Renal cortical epithelial cell (primary cell): ENCODE data around the gene PAQR3. TPM values are rescaled to one million over a fixed set of nuclear protein-coding genes. Genes with fewer than 3 reads are reported as not detected.
"Not testable (repeated sequence)": the region's sequence is repeated elsewhere in the genome, so short reads cannot be mapped to it uniquely, and the experiment has no call there.

Experiments used
- DNase-seq: peaks from one replicate; pipeline ENCODE4 v3.0.0-alpha.2; 2011; ENCODE audit warnings: low read depth
- total RNA-seq: library from RNA; depleted of rRNA; stranded (reverse); fragments of >200 nt; gene quantifications from 2 replicates; pipeline ENCODE4 v1.2.3, GENCODE V29; 2014

The PAQR3 gene
- total RNA-seq, 1 donor from 2014 or later, result 23.0 TPM

DNA sequence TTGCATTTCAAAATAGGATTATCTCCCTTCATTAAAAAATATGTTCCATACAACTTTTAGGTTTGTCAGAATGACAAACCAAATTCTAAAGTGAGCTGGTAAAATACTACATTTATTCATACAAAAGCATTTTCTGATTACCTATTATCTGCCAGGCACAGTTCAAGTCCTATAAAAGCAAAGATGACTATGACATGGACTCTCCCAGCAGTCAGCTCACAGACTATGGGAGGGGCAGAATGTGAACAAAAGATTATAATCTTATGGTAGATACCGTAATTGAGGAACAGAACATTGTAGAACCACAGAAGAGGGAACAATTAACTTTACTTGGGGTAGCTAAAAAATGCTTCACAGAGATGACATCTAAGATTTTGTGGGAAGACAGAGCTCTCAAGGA is 12.4 kb downstream of the PAQR3 start:
- DNase-seq, result no peak

DNA sequence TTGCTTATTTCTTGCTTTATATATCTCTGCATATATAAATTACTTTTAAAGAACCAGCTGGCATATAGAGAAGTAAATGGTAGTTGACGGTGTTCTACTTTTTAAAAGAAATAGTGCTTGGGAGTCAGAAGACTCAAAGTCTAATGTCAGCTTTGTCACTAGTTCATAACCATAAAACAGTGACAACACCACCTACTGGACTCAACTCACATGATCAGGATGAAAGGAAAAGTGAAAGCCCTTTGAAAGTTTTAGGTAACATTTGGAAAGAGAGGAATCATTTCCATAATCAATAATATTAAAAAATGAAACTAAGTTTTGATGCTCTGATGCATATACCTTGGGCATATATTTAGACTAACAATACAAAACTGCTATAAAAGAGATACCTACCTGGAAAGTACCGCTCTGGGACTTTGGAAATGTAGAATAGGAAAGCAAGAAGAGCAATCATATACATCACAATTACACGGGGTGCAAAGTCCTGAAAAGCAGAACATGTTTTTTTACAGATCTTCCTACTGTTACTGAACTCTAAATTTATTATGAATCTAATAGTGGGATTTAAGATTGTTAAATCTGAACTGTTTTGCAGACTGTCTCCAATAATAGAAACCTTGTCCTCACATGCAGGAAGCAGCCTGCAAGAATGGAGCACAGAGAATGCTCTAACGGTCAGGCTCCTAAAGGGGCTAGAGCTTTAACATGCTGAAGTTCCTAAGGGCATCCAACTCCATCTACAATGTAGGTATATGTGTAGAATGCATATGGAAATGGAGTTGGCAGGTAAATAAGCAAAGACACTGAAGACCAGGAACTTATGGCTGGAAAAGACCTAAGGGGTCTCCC is 15.6 kb downstream of the PAQR3 start:
- peak; percentile 18 for DNase-seq

DNA sequence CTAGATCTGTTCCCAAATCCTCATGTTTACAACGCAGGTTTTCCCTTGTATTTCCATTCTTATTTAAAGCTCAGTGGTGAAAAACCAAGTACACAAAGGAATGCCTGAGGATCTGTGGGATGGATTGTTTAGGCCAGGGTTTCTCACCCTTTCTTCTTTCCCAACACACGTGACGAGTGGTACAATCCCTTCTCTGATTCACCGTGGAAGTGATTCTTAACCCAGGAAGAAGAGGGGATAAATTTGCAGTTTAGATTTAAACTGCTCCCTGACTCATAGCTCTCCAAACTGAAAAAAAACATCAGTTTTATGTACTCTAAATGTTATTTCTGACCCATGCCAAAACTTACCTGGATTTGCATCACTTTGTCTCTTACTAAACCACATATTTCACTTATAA is 17.0 kb downstream of the PAQR3 start:
- DNase-seq, result peak; percentile 55

DNA sequence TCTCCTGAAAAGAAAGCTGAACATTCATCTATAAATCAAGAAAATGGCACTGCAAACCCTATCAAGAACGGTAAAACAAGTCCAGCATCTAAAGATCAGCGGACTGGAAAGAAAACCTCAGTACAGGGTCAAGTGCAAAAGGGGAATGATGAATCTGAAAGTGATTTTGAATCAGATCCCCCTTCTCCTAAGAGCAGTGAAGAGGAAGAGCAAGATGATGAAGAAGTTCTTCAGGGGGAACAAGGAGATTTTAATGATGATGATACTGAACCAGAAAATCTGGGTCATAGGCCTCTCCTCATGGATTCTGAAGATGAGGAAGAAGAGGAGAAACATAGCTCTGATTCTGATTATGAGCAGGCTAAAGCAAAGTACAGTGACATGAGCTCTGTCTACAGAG is 28.6 kb downstream of the PAQR3 start:
- no peak for DNase-seq

DNA sequence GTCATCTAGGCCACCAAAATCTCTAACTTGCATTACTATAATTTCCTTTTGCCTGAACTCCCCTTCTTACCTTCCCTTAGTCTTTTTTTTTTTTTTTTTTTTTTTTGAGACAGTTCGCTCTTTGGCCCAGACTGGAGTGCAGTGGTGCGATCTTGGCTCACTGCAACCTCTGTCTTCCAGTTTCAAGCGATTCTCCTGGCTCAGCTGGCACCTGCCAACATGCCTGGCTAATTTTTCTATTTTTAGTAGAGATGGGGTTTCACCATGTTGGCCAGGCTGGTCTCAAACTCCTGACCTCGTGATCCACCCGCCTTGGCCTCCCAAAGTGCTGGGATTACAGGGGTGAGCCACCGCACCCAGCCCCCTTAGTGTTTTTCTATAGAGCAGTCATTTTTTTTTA is 30.3 kb downstream of the PAQR3 start:
- DNase-seq, result not testable (repeated sequence)

DNA sequence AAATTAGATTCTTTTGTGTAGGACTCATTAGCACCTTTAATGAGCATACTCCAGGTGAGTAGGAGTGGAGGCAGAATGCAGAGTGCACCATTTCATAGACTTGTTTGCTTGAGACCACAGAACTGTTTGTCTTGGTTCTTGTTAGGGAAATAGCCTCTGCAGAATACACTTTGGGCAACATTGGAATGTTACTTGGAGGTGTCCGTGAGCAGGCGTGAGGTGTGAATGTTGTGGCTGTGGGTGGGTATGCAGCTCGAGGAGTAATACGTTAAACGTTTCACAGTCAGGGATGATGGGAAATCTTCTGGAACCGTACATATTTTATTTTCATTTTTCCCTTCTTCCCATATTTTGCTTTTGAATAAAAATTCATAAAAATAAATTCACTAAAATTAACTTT is 31.6 kb downstream of the PAQR3 start:
- DNase-seq, result no peak

DNA sequence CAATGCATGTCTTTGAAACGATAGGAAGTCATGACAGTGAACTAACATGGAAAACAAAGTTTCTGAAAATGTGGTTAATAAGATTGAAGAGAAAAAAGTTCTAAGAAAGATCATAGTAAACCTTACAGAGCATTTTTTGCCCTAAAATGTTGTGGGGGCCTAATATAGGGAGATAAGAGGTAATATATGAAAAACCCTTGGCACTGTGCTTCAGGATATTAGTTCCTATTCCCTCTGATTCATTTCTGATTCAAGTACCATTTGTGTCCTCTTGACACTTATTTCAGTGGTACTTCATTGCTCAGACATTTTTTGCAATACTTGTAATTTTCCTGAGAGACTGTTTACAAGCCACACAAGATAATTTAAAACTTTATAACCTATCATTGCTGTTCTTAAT is 35.1 kb downstream of the PAQR3 start:
- DNase-seq, result no peak

DNA sequence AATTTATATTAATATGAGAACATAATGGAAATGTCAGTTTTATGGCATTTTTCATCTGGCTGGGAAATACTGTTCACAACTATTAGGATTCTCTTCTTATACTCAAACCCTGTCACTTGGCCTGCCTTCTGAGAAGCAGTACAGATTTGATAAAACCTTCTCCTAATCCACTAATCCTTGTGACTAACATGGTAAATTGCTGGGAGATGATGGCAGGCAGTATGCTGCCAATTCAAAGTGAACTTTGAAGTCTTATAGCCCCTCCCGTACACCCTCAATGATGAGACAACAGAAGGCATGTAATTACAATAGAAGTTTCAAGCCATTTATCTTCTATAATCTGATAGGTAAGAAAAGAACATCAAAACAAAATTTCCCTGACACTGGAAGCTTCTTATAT is 36.9 kb downstream of the PAQR3 start:
- DNase-seq, result no peak

DNA sequence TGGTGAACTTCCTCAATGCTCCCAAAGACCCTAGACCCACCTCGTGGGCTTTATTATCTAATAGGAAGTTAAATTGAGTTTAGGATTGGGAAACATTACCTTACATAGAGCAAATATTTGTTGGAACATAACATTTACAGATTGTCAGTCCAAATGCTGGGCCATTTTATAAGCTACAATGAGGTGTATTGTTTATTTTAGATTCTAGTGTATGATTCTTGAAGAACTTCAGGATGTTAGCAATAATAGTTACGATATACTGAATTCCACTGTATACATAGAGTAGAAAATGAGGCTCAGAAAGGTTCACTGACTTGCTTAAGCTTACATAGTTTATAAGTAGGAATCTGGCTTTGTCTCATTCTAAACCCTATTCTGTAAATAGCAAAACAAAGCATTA is 37.4 kb downstream of the PAQR3 start:
- no peak for DNase-seq

DNA sequence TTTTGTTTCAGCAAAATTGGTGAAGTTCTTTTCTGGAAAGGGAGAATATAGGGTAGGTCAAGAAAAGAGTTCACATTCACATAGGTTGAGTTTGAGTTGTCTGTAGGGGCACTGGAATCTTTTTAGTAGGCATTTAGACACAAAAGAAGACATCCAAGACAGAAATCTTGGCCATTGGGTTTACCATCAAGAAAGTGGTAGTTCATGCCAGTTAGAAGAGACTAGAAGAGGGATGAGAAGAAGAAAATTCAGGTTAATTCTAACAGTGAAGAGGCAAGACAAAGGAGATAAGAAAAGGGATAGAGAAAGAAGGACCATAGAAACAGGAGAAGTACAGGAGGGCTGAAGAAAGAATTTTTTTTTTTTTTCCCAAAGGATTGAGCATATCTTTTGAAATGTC is 39.9 kb downstream of the PAQR3 start:
- DNase-seq, result no peak

DNA sequence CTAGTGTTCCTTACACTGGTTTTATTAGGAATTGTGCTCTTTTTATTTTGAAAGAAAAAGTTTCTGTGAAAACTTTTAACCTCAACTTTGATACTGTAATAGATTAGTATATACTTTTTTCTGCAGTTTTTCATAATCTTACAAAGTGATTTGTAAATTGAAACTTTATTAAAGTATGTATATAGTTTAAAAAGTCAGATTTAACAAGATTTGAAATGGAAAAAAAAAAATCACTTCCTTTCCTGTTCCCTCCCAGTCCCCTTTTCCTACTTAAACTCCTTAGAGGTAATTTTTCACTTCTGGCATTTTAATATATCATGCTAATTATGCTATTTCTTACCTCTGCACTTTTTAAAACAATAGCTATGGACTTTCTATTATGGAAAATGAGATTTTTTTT is 49.3 kb downstream of the PAQR3 start:
- no peak for DNase-seq

DNA sequence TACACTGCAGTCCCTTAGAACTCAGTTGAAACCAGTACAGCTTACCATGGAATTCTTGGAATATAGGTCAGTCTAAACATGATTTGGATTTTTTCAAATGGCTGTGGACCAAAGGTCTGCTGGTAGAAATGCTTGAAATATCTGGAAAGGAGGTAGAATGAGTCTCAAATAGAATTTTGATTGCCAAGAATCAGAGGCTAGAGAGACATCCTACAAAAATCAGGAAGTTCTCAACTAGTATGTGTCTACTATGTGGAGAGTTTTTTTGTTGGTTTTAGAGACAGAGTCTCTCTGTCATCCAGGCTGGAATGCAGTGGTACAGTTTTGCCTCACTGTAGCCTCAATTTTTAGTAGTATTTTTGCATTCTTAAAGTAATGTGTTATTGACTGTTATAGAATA is 53.6 kb downstream of the PAQR3 start:
- DNase-seq, result no peak

DNA sequence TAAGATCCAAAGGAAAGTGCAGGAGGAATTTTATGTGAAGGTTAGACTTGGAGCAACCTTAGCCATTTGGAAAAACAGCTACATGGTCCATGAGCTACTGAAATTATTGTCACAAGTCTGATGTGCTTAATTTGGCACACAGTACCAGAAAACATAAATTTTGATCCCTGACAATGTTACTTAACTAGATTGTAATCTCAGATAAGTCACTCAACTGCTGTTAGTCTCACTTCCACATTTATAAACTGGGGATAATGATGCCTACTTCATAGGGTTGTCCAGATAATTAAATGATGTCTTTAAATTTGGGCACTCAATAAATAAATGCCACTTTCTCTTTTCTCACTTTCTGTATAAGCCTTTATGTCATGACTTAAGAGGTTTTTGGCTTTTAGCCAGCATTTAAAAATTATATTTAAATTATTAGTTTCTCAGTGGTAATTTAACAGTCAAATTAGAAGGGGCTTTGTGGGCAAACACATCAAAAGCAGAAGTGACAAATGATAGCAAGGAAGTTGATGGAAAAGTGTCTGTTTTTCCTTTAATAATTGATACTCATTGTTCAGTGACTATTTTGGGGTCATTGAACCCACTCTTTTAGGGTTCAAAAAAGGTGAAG is 58.3 kb downstream of the PAQR3 start:
- no peak for DNase-seq

DNA sequence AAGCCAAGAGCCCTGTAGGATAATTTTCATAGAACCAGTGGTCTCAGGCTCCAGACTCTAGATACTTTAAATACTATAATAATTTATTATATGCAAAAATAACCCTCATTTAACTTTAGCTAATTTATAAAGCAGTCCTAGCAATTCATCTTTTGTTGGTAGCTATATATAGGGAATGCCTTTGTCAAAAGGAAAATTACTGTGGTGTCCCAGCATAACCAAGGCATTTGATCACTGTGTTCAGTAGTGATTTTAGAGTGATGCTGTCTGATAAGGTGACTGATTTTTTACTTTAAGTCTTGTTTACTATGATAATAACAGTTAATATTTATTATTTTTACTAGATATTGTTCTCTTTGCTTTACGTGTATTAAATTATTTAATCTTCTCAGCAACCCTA is 61.2 kb downstream of the PAQR3 start:
- DNase-seq, result no peak

DNA sequence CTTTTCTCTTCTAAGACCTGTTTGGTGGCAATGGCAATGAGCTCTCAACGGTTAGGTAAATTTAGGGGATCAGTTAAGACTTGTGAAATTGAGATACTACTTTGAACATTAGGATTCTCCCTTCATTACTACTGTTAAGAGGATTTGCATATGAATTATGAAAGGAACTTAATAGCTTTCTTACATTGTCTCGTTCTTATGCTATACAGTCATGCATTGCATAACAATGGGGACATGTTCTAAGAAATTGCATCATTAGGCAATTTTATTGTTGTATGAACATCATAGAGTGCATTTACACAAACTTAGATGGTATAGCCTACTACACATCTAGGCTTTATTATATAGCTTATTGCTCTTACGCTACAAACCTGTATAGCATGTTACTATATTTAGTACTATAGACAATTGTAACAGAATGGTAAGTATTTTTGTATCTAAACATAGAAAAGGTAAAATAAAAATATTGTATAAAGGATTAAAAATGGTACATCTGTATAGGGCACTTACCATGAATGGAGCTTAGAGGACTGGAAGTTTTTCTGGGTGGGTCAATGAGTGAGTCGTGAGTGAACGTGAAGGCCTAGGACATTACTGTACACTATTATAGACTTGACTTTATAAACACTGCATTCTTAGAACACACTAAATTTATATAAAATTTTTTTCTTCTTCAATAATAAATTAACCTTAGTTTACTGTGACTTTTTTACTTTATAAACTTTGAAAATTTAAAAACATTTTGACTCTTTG is 62.5 kb downstream of the PAQR3 start:
- DNase-seq, result no peak

DNA sequence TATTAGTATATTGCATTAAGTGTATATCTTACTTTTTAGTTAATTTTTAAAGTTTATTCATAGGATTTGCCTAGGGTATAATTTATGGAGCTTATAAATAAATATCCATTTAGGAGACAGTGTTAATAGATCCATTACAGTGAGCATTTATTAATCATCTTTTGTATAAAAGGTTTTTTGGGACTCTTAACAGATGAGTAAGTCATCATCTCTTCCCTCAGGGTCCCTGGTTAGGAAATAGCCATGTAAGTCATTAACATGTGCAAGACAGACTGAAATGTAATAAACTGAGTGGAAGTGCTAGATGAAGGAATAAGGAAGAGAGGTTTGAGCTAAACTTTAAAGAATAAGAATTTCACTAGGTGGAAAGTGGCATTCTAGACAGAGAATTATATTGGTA is 69.2 kb downstream of the PAQR3 start:
- peak; percentile 63 for DNase-seq

DNA sequence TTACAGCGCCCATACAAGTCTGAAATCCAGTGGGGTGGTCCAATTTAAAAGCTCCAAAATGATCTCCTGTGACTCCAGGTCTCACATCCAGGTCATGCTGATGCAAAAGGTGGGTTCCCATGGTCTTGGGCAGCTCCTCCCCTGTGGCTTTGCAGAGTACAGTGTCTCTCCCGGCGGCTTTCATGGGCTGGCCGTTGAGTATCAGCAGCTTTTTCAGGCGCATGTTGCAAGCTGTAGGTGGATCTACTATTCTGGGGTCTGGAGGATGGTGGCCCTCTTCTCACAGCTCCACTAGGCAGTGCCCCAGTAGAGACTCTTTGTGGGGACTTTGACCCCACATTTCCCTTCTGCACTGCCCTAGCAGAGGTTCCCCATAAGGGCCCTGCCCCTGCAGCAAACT is 70.5 kb downstream of the PAQR3 start:
- not testable (repeated sequence) for DNase-seq

DNA sequence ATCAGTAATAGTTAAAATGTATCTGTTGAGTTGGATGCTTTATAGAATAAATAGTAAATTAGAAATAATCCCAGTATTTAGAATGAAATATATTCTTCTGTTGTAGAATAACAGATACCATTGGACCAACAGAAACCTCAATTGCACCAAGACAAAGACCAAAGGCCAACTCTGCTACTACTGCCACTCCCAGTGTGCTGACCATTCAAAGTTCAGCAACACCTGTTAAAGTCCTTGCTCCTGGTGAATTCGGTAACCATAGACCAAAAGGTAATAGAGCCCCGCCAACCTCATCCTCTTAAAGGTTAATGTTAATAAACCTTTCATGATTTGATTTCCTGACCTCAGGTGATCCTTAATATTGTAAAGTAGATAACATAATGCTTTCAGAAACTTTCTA is 73.8 kb downstream of the PAQR3 start:
- DNase-seq, result no peak

DNA sequence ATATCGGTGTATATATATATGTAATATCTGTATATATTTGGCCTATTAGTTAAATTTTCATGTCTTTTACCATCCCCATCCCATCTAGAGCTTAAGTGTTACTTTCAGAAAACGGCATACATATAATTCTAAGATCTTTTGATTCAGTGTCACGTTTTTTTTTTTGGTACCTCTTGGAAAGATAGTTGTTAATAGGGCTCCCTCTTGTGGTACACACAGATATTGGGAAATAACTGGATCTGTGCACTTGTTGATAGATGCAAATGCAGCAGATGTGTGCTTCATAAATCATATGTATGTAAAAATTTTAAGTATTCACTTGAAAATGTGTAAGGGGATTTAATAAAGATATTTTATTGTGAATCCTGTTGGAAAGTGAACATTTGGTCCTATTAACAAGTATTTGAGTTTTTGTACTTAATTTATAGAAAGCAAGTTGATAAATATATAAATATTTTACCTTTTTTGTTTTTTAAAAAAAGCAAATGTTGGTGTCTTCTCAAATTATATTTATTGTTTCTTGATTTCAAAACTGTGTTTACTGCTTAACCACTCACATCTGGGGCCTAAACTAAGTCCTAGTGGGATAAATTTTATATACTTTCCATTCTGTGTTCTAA is 74.7 kb downstream of the PAQR3 start:
- DNase-seq, result peak; percentile 85

DNA sequence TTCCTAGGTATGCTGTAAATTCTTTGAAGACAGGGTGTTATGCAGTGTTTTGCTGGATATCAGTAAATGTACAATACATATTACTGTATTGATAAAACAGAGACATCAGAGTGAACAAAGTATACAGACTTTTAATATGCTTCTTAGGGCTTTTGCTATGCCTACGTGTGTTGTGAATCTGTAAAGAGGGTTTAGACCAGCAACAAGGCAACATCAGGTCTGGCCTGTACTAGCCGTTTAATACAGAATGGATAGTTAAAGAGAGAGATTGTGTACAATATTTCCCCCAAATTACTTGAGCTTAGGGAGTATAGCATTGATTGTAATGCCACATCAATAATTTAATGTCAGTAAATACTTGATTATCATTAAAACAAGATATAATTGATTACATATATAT is 75.2 kb downstream of the PAQR3 start:
- DNase-seq, result no peak

DNA sequence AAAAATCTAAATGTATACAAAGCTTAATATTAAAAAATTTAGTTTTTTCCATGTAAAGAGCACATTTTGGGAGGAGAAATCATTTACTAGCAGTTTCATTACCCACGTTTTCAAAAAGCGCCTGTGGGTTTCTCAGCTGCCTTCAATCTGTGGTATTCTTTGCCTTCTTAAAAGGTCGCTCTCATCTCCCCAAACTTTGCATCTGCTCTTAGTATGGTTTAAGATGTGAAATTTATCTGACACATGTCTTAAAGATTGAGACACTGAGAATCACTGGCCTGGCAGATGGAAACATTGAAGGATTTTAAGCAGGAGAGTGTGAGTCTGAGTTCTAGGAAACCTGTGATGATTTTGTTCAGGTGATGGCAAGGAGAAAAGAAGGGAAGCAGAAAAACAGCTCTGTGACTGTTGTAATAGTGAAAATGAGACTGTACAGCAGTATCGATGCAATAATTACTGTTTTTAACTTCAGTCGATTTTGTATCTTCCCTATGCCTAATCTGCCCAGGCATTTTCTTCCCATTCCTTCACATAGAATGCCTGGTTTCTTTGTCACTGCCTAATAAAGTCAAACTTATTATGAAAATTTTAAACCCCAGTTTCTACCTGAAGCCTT is 75.9 kb downstream of the PAQR3 start:
- no peak for DNase-seq

DNA sequence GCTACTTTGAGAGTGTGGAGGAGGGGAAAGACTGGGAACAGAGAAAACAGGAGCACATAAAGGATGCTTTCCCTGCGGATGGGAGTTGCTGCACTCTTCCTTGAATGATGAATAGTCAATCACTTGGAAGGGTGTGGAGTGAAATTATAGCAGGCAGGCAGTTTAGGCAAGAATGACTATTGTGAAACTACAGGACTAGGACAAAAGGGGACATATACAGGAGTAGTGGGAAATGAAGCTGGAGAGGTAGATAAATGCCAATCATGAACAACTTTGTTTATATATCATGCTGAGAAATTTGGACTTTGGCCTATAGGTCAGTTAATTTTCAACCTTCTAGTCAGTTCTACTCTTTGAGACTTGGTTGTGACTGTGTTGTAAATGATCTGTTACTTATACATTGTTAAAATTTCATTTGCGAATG is 76.9 kb downstream of the PAQR3 start:
- peak; percentile 21 for DNase-seq
